ENCODE results near the gene PARP1.

Gene PARP1

DNA sequence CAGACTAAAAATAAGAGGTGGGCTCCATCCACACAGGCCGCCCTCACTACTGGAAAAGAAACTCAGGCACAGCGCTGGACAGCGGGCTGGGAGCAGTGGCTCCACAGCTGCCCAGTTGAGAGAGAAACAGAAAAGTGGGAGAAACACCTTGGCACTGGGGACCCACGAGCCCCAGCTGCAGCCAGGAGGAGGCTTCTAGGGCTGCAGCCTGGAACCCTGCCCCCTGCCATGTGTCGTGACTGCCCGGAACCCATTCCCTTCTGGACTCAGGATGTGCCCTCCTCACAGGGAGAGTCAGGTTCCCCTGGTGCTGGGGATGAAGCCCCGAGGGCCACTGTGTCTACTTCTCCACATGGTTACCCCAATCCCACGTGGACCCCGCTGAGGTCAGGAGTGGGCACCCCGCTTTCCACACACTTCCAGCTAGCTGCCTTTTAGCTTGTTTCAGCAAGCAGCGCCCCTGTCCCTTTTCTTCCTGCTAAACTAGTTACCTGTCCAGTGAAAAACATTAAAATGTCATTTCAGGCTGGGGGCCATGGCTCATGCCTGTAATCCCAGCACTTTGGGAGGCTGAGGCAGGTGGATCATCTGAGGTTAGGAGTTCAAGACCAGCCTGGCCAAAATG, 35.9 kb downstream of the PARP1 start:
- Histone ChIP-seq H3K4me3 (ENCODE audit: insufficient read length, low read depth) (no peak overlapping the region), H3K4me1 (ENCODE audit: insufficient read depth, insufficient read length) (no peaks in the 10 kb centered on the region), H3K9me3 (ENCODE audit: insufficient read depth, low read length) (no peaks in the 10 kb centered on the region), H3K9ac (ENCODE audit: insufficient read length, low read depth) (no peak overlapping the region), H3K27me3 (ENCODE audit: insufficient read depth, insufficient read length) (no peaks in the 10 kb centered on the region), H3K36me3 (ENCODE audit: insufficient read depth, insufficient read length, low read length) (peaks cover 100% of the 10 kb centered on the region)
- DNase-seq (ENCODE audit: low read depth, low spot score), result no peak
- TF ChIP-seq SUZ12 (IDR thresholded peaks at IDR 0.05; ENCODE audit: extremely low read depth, insufficient read depth, insufficient read length), result no peak
- no peak for TF ChIP-seq YY1 (IDR thresholded peaks at IDR 0.05; ENCODE audit: insufficient read depth, insufficient read length)
- no peak for TF ChIP-seq ZNF274 (IDR thresholded peaks at IDR 0.05; ENCODE audit: low read depth, low read length)

DNA sequence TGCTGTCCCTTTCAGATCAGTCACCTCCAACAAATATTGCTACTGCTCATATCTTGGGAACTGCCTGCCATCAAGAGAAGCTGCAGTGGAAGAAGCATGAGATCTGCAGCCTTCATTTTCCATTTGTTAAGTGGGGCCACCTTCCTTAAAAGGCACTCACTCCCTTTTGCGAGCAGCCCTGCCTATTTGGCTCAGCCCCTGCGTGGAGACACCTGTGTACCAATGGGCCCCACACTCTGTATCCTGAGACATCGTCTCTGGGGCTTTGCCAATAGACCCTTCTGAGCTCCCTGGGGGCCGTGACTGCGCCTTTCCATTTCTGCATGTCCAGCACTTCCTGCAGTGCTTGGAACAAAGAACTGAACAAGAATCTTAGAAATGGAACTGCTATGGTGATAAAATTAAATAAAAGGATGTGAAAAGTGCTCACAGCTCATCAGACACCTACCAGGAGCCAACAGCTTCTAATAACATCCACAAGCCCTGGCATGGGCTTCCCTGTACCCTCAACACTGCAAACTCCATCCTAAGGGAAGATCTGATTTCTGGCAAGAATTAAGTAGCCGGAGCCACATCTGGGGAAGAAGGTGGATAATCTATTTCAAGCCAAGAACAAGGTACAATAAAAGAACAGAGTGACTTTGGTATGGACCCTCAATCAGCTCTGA, 36.7 kb downstream of the PARP1 start:
- Histone ChIP-seq H3K9ac (ENCODE audit: insufficient read length, low read depth) (no peak overlapping the region), H3K4me1 (ENCODE audit: insufficient read depth, insufficient read length) (no peaks in the 10 kb centered on the region), H3K27me3 (ENCODE audit: insufficient read depth, insufficient read length) (no peaks in the 10 kb centered on the region), H3K9me3 (ENCODE audit: insufficient read depth, low read length) (no peaks in the 10 kb centered on the region), H3K4me3 (ENCODE audit: insufficient read length, low read depth) (no peak overlapping the region), H3K36me3 (ENCODE audit: insufficient read depth, insufficient read length, low read length) (peaks cover 100% of the 10 kb centered on the region)
- TF ChIP-seq ZNF274 (IDR thresholded peaks at IDR 0.05; ENCODE audit: low read depth, low read length) (no peak), YY1 (IDR thresholded peaks at IDR 0.05; ENCODE audit: insufficient read depth, insufficient read length) (no peak), SUZ12 (IDR thresholded peaks at IDR 0.05; ENCODE audit: extremely low read depth, insufficient read depth, insufficient read length) (no peak)
- DNase-seq (ENCODE audit: low read depth, low spot score), result no peak

DNA sequence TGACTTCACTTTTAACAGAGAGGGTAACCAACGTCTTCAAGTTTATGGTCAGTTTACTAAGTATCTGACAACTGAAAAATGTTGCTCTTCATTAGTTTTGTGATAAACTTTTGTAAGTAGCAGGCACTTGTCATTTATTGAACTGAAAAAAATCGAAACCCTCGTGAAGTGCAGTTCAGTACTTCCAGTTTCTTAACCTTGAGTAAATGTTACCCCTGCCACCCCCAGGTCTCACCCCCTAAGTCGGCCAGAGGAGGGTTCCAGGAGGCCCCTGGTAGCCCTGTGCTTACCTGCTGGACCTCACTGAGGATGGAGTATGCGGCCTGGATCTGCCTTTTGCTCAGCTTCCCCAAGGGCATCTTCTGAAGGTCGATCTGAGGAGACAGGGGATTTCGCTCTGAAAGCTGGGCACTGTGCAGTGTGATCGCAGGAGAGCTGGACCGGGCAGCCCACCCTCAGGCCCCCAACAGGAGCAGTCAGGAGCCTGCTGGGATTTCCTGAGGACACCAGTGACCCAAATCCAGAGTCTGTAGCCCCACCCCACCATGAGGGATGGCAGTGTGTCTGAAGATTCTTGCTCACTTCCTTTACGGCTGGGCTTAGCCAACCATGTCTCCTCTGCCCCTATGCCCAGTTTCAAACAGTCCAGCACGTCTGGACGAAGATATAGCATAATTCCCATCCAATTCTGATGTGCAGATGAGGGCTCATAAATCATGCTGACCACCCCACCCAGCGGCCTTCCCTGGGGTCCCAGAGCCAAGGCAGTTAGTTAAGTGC, 37.6 kb downstream of the PARP1 start:
- Histone ChIP-seq H3K36me3 (ENCODE audit: insufficient read depth, insufficient read length, low read length) (peaks cover 99% of the 10 kb centered on the region), H3K9me3 (ENCODE audit: insufficient read depth, low read length) (no peaks in the 10 kb centered on the region), H3K4me3 (ENCODE audit: insufficient read length, low read depth) (no peak overlapping the region), H3K9ac (ENCODE audit: insufficient read length, low read depth) (no peak overlapping the region), H3K4me1 (ENCODE audit: insufficient read depth, insufficient read length) (no peaks in the 10 kb centered on the region), H3K27me3 (ENCODE audit: insufficient read depth, insufficient read length) (no peaks in the 10 kb centered on the region)
- TF ChIP-seq SUZ12 (IDR thresholded peaks at IDR 0.05; ENCODE audit: extremely low read depth, insufficient read depth, insufficient read length) (no peak), YY1 (IDR thresholded peaks at IDR 0.05; ENCODE audit: insufficient read depth, insufficient read length) (no peak)
- DNase-seq (ENCODE audit: low read depth, low spot score), result no peak

DNA sequence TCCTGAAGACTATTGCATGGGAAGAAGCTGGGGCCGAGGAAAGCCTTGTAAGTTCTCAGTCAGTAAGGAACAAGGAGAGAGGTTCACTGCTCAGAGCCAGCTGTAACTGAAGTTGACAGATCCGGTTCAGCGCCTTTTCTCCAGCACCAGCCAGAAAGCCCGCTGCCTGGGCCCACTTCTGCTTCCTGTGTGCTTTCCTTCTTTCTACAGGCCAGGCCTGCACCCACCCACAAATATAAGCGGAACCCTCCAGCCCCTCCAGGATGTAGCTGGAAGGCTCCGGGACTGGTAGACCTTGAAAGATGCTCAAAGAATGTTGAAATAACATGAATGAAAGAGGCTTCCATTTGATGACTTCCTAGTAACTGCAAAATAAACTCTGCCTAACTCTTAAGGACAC, 38.8 kb downstream of the PARP1 start:
- no peak for DNase-seq (ENCODE audit: low read depth, low spot score)
- no peaks in the 10 kb centered on the region for H3K9me3 ChIP-seq (ENCODE audit: insufficient read depth, low read length)
- H3K9ac ChIP-seq (ENCODE audit: insufficient read length, low read depth), result no peak overlapping the region
- TF ChIP-seq ZNF274 (IDR thresholded peaks at IDR 0.05; ENCODE audit: low read depth, low read length), result no peak
- no peak for TF ChIP-seq SUZ12 (IDR thresholded peaks at IDR 0.05; ENCODE audit: extremely low read depth, insufficient read depth, insufficient read length)
- no peak for TF ChIP-seq YY1 (IDR thresholded peaks at IDR 0.05; ENCODE audit: insufficient read depth, insufficient read length)
- no peak overlapping the region for H3K4me3 ChIP-seq (ENCODE audit: insufficient read length, low read depth)
- peaks cover 99% of the 10 kb centered on the region for H3K36me3 ChIP-seq (ENCODE audit: insufficient read depth, insufficient read length, low read length)
- H3K27me3 ChIP-seq (ENCODE audit: insufficient read depth, insufficient read length), result no peaks in the 10 kb centered on the region
- no peaks in the 10 kb centered on the region for H3K4me1 ChIP-seq (ENCODE audit: insufficient read depth, insufficient read length)

DNA sequence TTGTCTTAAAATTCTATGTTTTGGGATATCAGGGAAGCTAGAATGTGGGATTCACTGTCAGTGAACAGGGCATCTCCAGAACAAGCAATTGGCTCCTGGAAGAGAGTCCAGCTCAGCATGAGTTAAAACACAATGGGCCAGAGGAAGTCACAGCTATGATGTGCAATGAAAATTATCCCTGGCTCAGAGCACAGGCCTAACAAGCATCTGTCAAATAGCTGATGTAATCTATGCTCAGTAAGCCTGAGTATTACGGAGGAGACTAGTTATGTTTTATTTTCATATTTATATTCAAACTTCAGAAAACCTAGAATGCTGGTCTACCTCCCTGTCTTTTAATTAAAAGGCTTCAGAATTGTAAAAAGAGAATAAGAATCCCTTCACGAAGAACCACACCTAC, 41.6 kb downstream of the PARP1 start:
- Histone ChIP-seq H3K36me3 (ENCODE audit: insufficient read depth, insufficient read length, low read length) (peaks cover 99% of the 10 kb centered on the region), H3K4me3 (ENCODE audit: insufficient read length, low read depth) (no peak overlapping the region), H3K9ac (ENCODE audit: insufficient read length, low read depth) (no peak overlapping the region), H3K27me3 (ENCODE audit: insufficient read depth, insufficient read length) (no peaks in the 10 kb centered on the region), H3K9me3 (ENCODE audit: insufficient read depth, low read length) (no peaks in the 10 kb centered on the region), H3K4me1 (ENCODE audit: insufficient read depth, insufficient read length) (no peaks in the 10 kb centered on the region)
- no peak for TF ChIP-seq YY1 (IDR thresholded peaks at IDR 0.05; ENCODE audit: insufficient read depth, insufficient read length)
- TF ChIP-seq SUZ12 (IDR thresholded peaks at IDR 0.05; ENCODE audit: extremely low read depth, insufficient read depth, insufficient read length), result no peak
- no peak for TF ChIP-seq ZNF274 (IDR thresholded peaks at IDR 0.05; ENCODE audit: low read depth, low read length)
- DNase-seq (ENCODE audit: low read depth, low spot score), result no peak

DNA sequence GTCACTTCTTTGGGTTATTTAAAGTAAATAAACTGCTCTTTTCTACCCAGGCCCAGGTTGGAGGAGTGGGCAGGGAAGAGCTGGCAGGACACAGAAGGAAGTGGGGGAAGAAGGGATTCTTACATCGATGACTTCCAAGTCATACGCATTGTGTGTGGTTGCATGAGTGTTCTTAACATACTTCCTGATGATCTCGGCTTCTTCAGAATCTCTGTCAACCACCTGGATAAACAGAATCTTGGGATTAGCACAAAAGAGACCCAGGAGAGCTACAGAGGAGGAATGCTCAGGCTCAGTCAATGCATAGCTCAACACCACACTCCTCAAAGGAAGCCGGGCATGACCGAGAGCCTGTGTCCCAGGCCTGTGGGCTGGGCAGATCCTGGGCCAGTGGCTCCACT, 42.1 kb downstream of the PARP1 start:
- TF ChIP-seq ZNF274 (IDR thresholded peaks at IDR 0.05; ENCODE audit: low read depth, low read length) (no peak), YY1 (IDR thresholded peaks at IDR 0.05; ENCODE audit: insufficient read depth, insufficient read length) (no peak), SUZ12 (IDR thresholded peaks at IDR 0.05; ENCODE audit: extremely low read depth, insufficient read depth, insufficient read length) (no peak)
- Histone ChIP-seq H3K4me3 (ENCODE audit: insufficient read length, low read depth) (no peak overlapping the region), H3K36me3 (ENCODE audit: insufficient read depth, insufficient read length, low read length) (peaks cover 99% of the 10 kb centered on the region), H3K9ac (ENCODE audit: insufficient read length, low read depth) (no peak overlapping the region), H3K27me3 (ENCODE audit: insufficient read depth, insufficient read length) (no peaks in the 10 kb centered on the region), H3K9me3 (ENCODE audit: insufficient read depth, low read length) (no peaks in the 10 kb centered on the region), H3K4me1 (ENCODE audit: insufficient read depth, insufficient read length) (no peaks in the 10 kb centered on the region)
- no peak for DNase-seq (ENCODE audit: low read depth, low spot score)

DNA sequence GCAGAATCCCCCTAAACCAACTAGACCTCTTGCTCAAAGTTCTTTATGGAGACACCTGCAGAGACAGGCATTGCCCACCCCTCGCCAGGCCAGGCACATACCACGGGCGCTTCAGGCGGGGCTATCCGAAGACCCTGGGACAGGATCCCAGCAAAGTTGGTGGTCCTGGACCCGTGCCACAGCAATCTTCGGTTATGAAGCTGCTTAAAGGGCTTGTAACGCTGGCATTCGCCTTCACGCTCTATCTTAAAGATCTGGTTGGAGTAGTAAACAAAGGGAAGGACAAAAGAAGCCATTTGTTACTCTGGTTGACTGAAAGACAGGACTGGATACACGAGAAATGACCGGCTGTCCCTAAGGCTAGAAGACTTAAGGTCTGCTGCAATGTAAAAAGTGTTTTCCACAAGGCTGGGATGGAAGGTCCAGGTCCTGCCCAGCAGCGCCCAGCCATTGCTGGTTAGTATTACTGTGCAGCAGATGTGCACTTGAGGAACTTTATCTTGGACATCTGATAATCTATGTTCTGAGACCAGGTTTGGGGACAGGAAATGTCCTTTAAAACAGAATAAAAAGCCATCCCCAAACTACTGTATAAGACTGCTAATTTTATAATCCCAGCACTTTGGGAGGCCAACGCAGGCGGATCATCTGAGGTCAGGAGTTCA, 42.9 kb downstream of the PARP1 start:
- H3K9ac ChIP-seq (ENCODE audit: insufficient read length, low read depth), result no peak overlapping the region
- H3K36me3 ChIP-seq (ENCODE audit: insufficient read depth, insufficient read length, low read length), result peaks cover 99% of the 10 kb centered on the region
- H3K4me3 ChIP-seq (ENCODE audit: insufficient read length, low read depth), result no peak overlapping the region
- H3K9me3 ChIP-seq (ENCODE audit: insufficient read depth, low read length), result no peaks in the 10 kb centered on the region
- H3K27me3 ChIP-seq (ENCODE audit: insufficient read depth, insufficient read length), result no peaks in the 10 kb centered on the region
- no peak for TF ChIP-seq SUZ12 (IDR thresholded peaks at IDR 0.05; ENCODE audit: extremely low read depth, insufficient read depth, insufficient read length)
- TF ChIP-seq YY1 (IDR thresholded peaks at IDR 0.05; ENCODE audit: insufficient read depth, insufficient read length), result no peak
- no peak for TF ChIP-seq ZNF274 (IDR thresholded peaks at IDR 0.05; ENCODE audit: low read depth, low read length)
- H3K4me1 ChIP-seq (ENCODE audit: insufficient read depth, insufficient read length), result no peaks in the 10 kb centered on the region
- DNase-seq (ENCODE audit: low read depth, low spot score), result no peak

Data from NT2/D1 (cell line).